GM21619 (cell line): Measurements from ENCODE around the gene ERCC5.

Experiments used
- ATAC-seq: cut with Tn5 transposase; IDR thresholded peaks from one replicate; pipeline ENCODE4 v1.9.1; 2021; ENCODE audit not compliant: unreplicated experiment

ERCC5 gene

GRCh38 chr13:102914339-102914930 lies 68.6 kb downstream of the ERCC5 start:
- no peak for ATAC-seq

- ATAC-seq: no peak
These were observed 69.6 kb downstream of the ERCC5 start for GRCh38 chr13:102915393-102915930.

- no peak for ATAC-seq
These were observed 71.2 kb downstream of the ERCC5 start for GRCh38 chr13:102917019-102917418.

- no peak for ATAC-seq
These were observed 76.4 kb downstream of the ERCC5 start for GRCh38 chr13:102922184-102922583.
